Mesenchymal stem cell (in vitro differentiated cells and primary cell): ENCODE measurements around the gene PLEKHG5.
"Not testable (repeated sequence)": the region's sequence is repeated elsewhere in the genome, so short reads cannot be mapped to it uniquely, and the experiment has no call there.

ENCODE experiments used
- DNase-seq: peaks from one replicate; pipeline ENCODE4 v3.0.0-alpha.2; 2013
- H2AFZ ChIP-seq: one replicate; pipeline ENCODE4 v1.6.1; 2013; ENCODE audit warnings: low read depth, mild to moderate bottlenecking, control low read depth, inconsistent platforms, low read length, moderate library complexity
- H2AK5ac ChIP-seq: 2 replicates; pipeline ENCODE4 v1.6.1; 2013; ENCODE audit warnings: low read length, moderate library complexity, mild to moderate bottlenecking, inconsistent platforms; ENCODE audit not compliant: severe bottlenecking
- H2BK120ac ChIP-seq: one replicate; pipeline ENCODE4 v1.6.1; 2013; ENCODE audit warnings: low read depth, mild to moderate bottlenecking, inconsistent platforms, low read length, moderate library complexity
- H2BK12ac ChIP-seq, 2 experiments: one replicate each; pipeline ENCODE4 v1.6.1; 2013; ENCODE audit warnings: inconsistent platforms in 2 of 2, low read length in 2 of 2, mild to moderate bottlenecking in 2 of 2, moderate library complexity in 2 of 2, control low read depth in 1 of 2
- H2BK15ac ChIP-seq: one replicate; pipeline ENCODE4 v1.6.1; 2013; ENCODE audit warnings: mild to moderate bottlenecking, low read depth, inconsistent platforms; ENCODE audit not compliant: poor library complexity, severe bottlenecking
- H2BK5ac ChIP-seq: 2 replicates; pipeline ENCODE4 v1.6.1; 2013; ENCODE audit warnings: low read depth, mild to moderate bottlenecking, low read length, control low read depth, inconsistent platforms; ENCODE audit not compliant: poor library complexity, severe bottlenecking
- H3K14ac ChIP-seq, 2 experiments: one replicate each; pipeline ENCODE4 v1.6.1; 2013; ENCODE audit warnings: inconsistent platforms in 2 of 2, low read length in 2 of 2, control low read depth in 1 of 2, mild to moderate bottlenecking in 1 of 2, moderate library complexity in 1 of 2
- H3K18ac ChIP-seq, 2 experiments: one replicate each; pipeline ENCODE4 v1.6.1; 2013; ENCODE audit warnings: inconsistent platforms in 2 of 2, low read length in 2 of 2, control low read depth in 1 of 2, low read depth in 1 of 2, mild to moderate bottlenecking in 1 of 2
- H3K23ac ChIP-seq, 2 experiments: one replicate each; pipeline ENCODE4 v1.6.1; 2013; ENCODE audit warnings: inconsistent platforms in 2 of 2, low read length in 2 of 2, mild to moderate bottlenecking in 2 of 2, moderate library complexity in 2 of 2, control low read depth in 1 of 2
- H3K27ac ChIP-seq: 2 replicates; pipeline ENCODE4 v1.5.1; 2013; ENCODE audit warnings: mild to moderate bottlenecking, moderate library complexity, low read length, control low read depth, inconsistent platforms; ENCODE audit not compliant: poor library complexity, severe bottlenecking
- H3K27me3 ChIP-seq, 2 experiments: 2 replicates each; pipeline versions ENCODE4 v1.6.1 to v1.7.0; 2013; ENCODE audit warnings: low read length in 2 of 2, mild to moderate bottlenecking in 2 of 2, moderate library complexity in 2 of 2, control low read depth in 1 of 2, inconsistent platforms in 1 of 2; ENCODE audit not compliant: control insufficient read depth in 1 of 2, insufficient read depth in 1 of 2
- H3K36me3 ChIP-seq, 2 experiments: 2 replicates each; pipeline versions ENCODE4 v1.6.1 to v1.7.0; 2013; ENCODE audit warnings: low read length in 2 of 2, control low read depth in 1 of 2, inconsistent platforms in 1 of 2, low read depth in 1 of 2, mild to moderate bottlenecking in 1 of 2; ENCODE audit not compliant: insufficient read depth in 2 of 2, control insufficient read depth in 1 of 2
- H3K4ac ChIP-seq, 2 experiments: one replicate each; pipeline ENCODE4 v1.6.1; 2013; ENCODE audit warnings: inconsistent platforms in 2 of 2, low read length in 2 of 2, mild to moderate bottlenecking in 2 of 2, moderate library complexity in 2 of 2, control low read depth in 1 of 2, low read depth in 1 of 2
- H3K4me1 ChIP-seq: 2 replicates; pipeline ENCODE4 v1.6.1; 2013; ENCODE audit warnings: low read depth, low read length, control low read depth; ENCODE audit not compliant: control insufficient read depth, insufficient read depth
- H3K4me2 ChIP-seq: 2 replicates; pipeline ENCODE4 v1.6.1; 2013; ENCODE audit warnings: low read length, mild to moderate bottlenecking, inconsistent platforms; ENCODE audit not compliant: poor library complexity, severe bottlenecking
- H3K4me3 ChIP-seq, 2 experiments: 2 replicates each; pipeline versions ENCODE4 v1.5.1 to v1.7.0; 2013; ENCODE audit warnings: low read length in 2 of 2, mild to moderate bottlenecking in 2 of 2, control low read depth in 1 of 2, low read depth in 1 of 2; ENCODE audit not compliant: insufficient read depth in 1 of 2
- H3K79me1 ChIP-seq: replicated peaks from 2 replicates; pipeline ENCODE4 v1.6.1; 2013; ENCODE audit warnings: mild to moderate bottlenecking, control low read depth, low read length, inconsistent platforms; ENCODE audit not compliant: poor library complexity, severe bottlenecking
- H3K9ac ChIP-seq: 2 replicates; pipeline ENCODE4 v1.7.0; 2013; ENCODE audit warnings: mild to moderate bottlenecking, low read length, moderate library complexity
- H3K9me3 ChIP-seq: 2 replicates; pipeline ENCODE4 v1.7.0; 2013; ENCODE audit warnings: mild to moderate bottlenecking, low read length; ENCODE audit not compliant: control insufficient read depth
- H4K8ac ChIP-seq: one replicate; pipeline ENCODE4 v1.6.1; 2013; ENCODE audit warnings: inconsistent platforms, mild to moderate bottlenecking, low read length, moderate library complexity
- H4K91ac ChIP-seq: one replicate; pipeline ENCODE4 v1.6.1; 2013; ENCODE audit warnings: mild to moderate bottlenecking, low read length, inconsistent platforms
- WGBS: methylation state at CpG from one replicate; pipeline ENCODE4 v1.1.7; 2013; ENCODE audit warnings: mixed read lengths; 5-methylcytosine and 5-hydroxymethylcytosine counted together

The PLEKHG5 gene

DNA sequence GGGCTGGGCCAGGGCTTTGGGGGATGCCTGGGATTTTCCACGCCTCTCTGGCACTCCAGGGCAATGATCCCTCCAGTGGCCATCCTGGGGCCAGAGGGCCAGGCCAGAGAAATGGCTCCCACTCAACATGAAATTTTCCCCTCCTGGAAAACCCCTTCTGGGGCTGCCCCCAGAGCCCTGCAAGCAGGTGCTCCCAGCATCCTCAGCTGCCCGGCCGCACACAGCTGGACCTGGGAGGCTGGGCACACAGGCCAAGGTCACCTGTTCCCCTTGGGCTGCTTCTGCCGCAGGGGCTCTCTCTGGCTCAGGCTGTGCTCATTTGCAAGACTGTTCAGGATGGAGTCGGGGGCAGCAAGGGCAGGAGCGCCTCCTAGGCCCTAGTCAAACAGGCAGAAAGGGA, 63.0 kb downstream of the PLEKHG5 start:
- H2BK5ac ChIP-seq, H2BK120ac ChIP-seq, H3K4me2 ChIP-seq, H3K4me3 ChIP-seq, H2BK12ac ChIP-seq, H3K9me3 ChIP-seq, DNase-seq, H2BK15ac ChIP-seq, H3K23ac ChIP-seq, H3K36me3 ChIP-seq, H3K14ac ChIP-seq, H3K18ac ChIP-seq, H3K27ac ChIP-seq, H2AK5ac ChIP-seq, H3K79me1 ChIP-seq, H2AFZ ChIP-seq, H4K8ac ChIP-seq, H3K4ac ChIP-seq, H4K91ac ChIP-seq, H3K9ac ChIP-seq: not testable (repeated sequence)
- Histone ChIP-seq H3K4me1 (peaks cover 32% of the 10 kb centered on the region), H3K27me3 (peaks cover 75 to 76% of the 10 kb centered on the region in 2 experiments)
- WGBS, result 95% methylated on average over 5 of the region's 6 CpGs

GRCh38 chr1:6427441-6428390, 63.8 kb downstream of the PLEKHG5 start:
- Histone ChIP-seq H3K4me2 (no peak overlapping the region), H2BK120ac (no peak overlapping the region), H3K9ac (no peak overlapping the region), H4K91ac (no peak overlapping the region), H3K36me3 (peaks cover 0 to 3% of the 10 kb centered on the region in 2 experiments), H3K4me1 (peaks cover 37% of the 10 kb centered on the region), H2AFZ (no peak overlapping the region), H4K8ac (no peak overlapping the region), H2BK12ac (no peak overlapping the region), H3K4ac (no peak overlapping the region), H3K9me3 (no peaks in the 10 kb centered on the region), H3K27me3 (peaks cover 81 to 83% of the 10 kb centered on the region in 2 experiments), H3K23ac (no peak overlapping the region), H2BK15ac (no peak overlapping the region), H3K4me3 (no peak overlapping the region), H3K18ac (no peak overlapping the region), H2BK5ac (no peak overlapping the region), H3K79me1 (no peaks in the 10 kb centered on the region), H3K27ac (no peak overlapping the region), H2AK5ac (no peak overlapping the region), H3K14ac (no peak overlapping the region)
- WGBS, result 91% methylated on average over 26 of the region's 26 CpGs
- DNase-seq, result no peak

- Histone ChIP-seq H2AK5ac (no peak overlapping the region), H3K9me3 (no peaks in the 10 kb centered on the region), H2BK120ac (no peak overlapping the region), H2BK15ac (no peak overlapping the region), H4K91ac (no peak overlapping the region), H3K18ac (no peak overlapping the region), H3K4me2 (no peak overlapping the region), H2BK12ac (no peak overlapping the region), H2AFZ (no peak overlapping the region), H3K9ac (no peak overlapping the region), H4K8ac (no peak overlapping the region), H3K14ac (no peak overlapping the region), H3K4me1 (peaks cover 35% of the 10 kb centered on the region), H3K23ac (no peak overlapping the region), H3K79me1 (no peaks in the 10 kb centered on the region), H3K36me3 (peaks cover 0 to 3% of the 10 kb centered on the region in 2 experiments), H3K27ac (no peak overlapping the region), H2BK5ac (no peak overlapping the region), H3K4me3 (no peak overlapping the region), H3K4ac (no peak overlapping the region), H3K27me3 (peaks cover 77 to 82% of the 10 kb centered on the region in 2 experiments)
- WGBS, result 84% methylated on average over 10 of the region's 10 CpGs
- DNase-seq, result no peak
Observed at GRCh38 chr1:6426972-6427350, 64.5 kb downstream of the PLEKHG5 start.

- Histone ChIP-seq H2BK12ac (no peak overlapping the region), H3K27me3 (peaks cover 80 to 85% of the 10 kb centered on the region in 2 experiments), H2BK5ac (no peak overlapping the region), H3K79me1 (no peaks in the 10 kb centered on the region), H4K8ac (no peak overlapping the region), H2BK120ac (no peak overlapping the region), H3K36me3 (peaks cover 0 to 3% of the 10 kb centered on the region in 2 experiments), H3K18ac (no peak overlapping the region), H3K4ac (no peak overlapping the region), H3K9me3 (no peaks in the 10 kb centered on the region), H3K9ac (no peak overlapping the region), H3K4me1 (peaks cover 35% of the 10 kb centered on the region), H2AK5ac (no peak overlapping the region), H2BK15ac (no peak overlapping the region), H3K4me2 (no peak overlapping the region), H2AFZ (no peak overlapping the region), H3K27ac (no peak overlapping the region), H3K14ac (no peak overlapping the region), H3K4me3 (no peak overlapping the region), H4K91ac (no peak overlapping the region), H3K23ac (no peak overlapping the region)
- WGBS, result 91% methylated on average over 9 of the region's 9 CpGs
- no peak for DNase-seq
Observed at GRCh38 chr1:6426277-6426971, 65.0 kb downstream of the PLEKHG5 start.
